B cell (primary cell): ENCODE results near the gene EMB. TPM values are rescaled to one million over a fixed set of nuclear protein-coding genes. Genes with fewer than 3 reads are reported as not detected.
A peak's percentile ranks its signal among the peaks of the same experiment; 100 is the strongest.
"Not testable (repeated sequence)": the region's sequence is repeated elsewhere in the genome, so short reads cannot be mapped to it uniquely, and the experiment has no call there.

ENCODE experiments used
- ATAC-seq: fragments of 200-7000 bp; cut with Tn5 transposase; one replicate; pipeline ENCODE4 v1.10.0; 2021; ENCODE audit warnings: low read depth, mild to moderate bottlenecking, moderate number of reproducible peaks, moderate library complexity
- CTCF ChIA-PET: fragments of 350-600 bp; sonication (Branson Sonifier 250); formaldehyde crosslinking; loops from one replicate; lab custom pipeline; 2021; ENCODE audit warnings: antibody characterized with exemption, inconsistent platforms; lab: Charles Lee
- POLR2A ChIA-PET: fragments of 350-600 bp; sonication (Branson Sonifier 250); formaldehyde crosslinking; loops from one replicate; lab custom pipeline; 2021; ENCODE audit warnings: antibody characterized with exemption; lab: Charles Lee
- DNase-seq: peaks from one replicate; pipeline ENCODE4 v3.0.0; 2013
- H2AFZ ChIP-seq: 2 replicates; pipeline ENCODE4 v1.6.1; 2012; ENCODE audit warnings: mild to moderate bottlenecking, low read depth, low read length; ENCODE audit not compliant: insufficient read depth, poor library complexity, severe bottlenecking
- H3K27ac ChIP-seq, 2 donors: 1 replicate in 1 of 2; 2 replicates in 1 of 2; pipeline ENCODE4 v1.5.1; 2012 to 2013; ENCODE audit warnings: low read length in 2 of 2, mild to moderate bottlenecking in 2 of 2, moderate library complexity in 1 of 2
- H3K27me3 ChIP-seq, 4 experiments: fragments of 200-600 bp in 1 of 4; sonication (generic) in 1 of 4; replicated peaks in 1 of 4; 1 replicate in 2 of 4; 2 replicates in 2 of 4; pipeline versions ENCODE4 v1.6.1 to v1.7.0; 2013 to 2016; ENCODE audit warnings: low read length in 3 of 4, mild to moderate bottlenecking in 2 of 4, mixed read lengths in 1 of 4, moderate library complexity in 1 of 4; ENCODE audit not compliant: insufficient read depth in 4 of 4, control insufficient read depth in 3 of 4; ENCODE audit errors: control extremely low read depth in 1 of 4
- H3K36me3 ChIP-seq, 2 experiments: replicated peaks in 1 of 2; 1 replicate in 1 of 2; 2 replicates in 1 of 2; pipeline versions ENCODE4 v1.6.1 to v1.7.1; 2013; ENCODE audit warnings: low read length in 1 of 2; ENCODE audit not compliant: insufficient read depth in 2 of 2, control insufficient read depth in 1 of 2; ENCODE audit errors: control extremely low read depth in 1 of 2, extremely low read depth in 1 of 2
- H3K4me1 ChIP-seq, 2 donors: fragments of 200-600 bp in 1 of 2; sonication (generic) in 1 of 2; 1 replicate in 1 of 2; 2 replicates in 1 of 2; pipeline versions ENCODE4 v1.5.1 to v1.6.1; 2013 to 2017; ENCODE audit warnings: low read length in 2 of 2; ENCODE audit not compliant: control insufficient read depth in 2 of 2, insufficient read depth in 2 of 2
- H3K4me2 ChIP-seq: replicated peaks from 2 replicates; pipeline ENCODE3; 2012; ENCODE audit warnings: mild to moderate bottlenecking, low read depth, low read length; ENCODE audit not compliant: poor library complexity, severe bottlenecking
- H3K4me3 ChIP-seq, 5 experiments: fragments of 200-600 bp in 1 of 5; sonication (generic) in 1 of 5; 1 replicate in 3 of 5; 2 replicates in 2 of 5; pipeline versions ENCODE4 v1.5.1 to v1.7.0; 2011 to 2016; ENCODE audit warnings: low read length in 4 of 5, mild to moderate bottlenecking in 4 of 5, low read depth in 2 of 5, control low read depth in 1 of 5, moderate library complexity in 1 of 5; ENCODE audit not compliant: insufficient read depth in 1 of 5; ENCODE audit errors: control extremely low read depth in 1 of 5, extremely low read depth in 1 of 5
- H3K79me2 ChIP-seq: fragments of 200-600 bp; sonication (generic); one replicate; pipeline ENCODE4 v1.6.0; 2016; ENCODE audit warnings: low read length; ENCODE audit not compliant: control insufficient read depth, insufficient read depth
- H3K9ac ChIP-seq: fragments of 200-600 bp; sonication (generic); 2 replicates; pipeline ENCODE4 v1.6.1; 2017; ENCODE audit warnings: mild to moderate bottlenecking, low read length, moderate library complexity
- H3K9me3 ChIP-seq, 3 donors: one replicate each; pipeline versions ENCODE4 v1.6.1 to v1.7.1; 2013; ENCODE audit warnings: low read length in 2 of 3; ENCODE audit not compliant: control insufficient read depth in 2 of 3, insufficient read depth in 1 of 3; ENCODE audit errors: control extremely low read depth in 1 of 3
- H4K20me1 ChIP-seq: 2 replicates; pipeline ENCODE4 v1.6.0; 2012; ENCODE audit warnings: mild to moderate bottlenecking, low read length; ENCODE audit not compliant: insufficient read depth, control insufficient read depth, poor library complexity, severe bottlenecking
- H3K27ac Mint-ChIP-seq: one replicate; pipeline ENCODE4 v1.8.0; 2021; ENCODE audit warnings: mixed read lengths
- H3K27me3 Mint-ChIP-seq: one replicate; pipeline ENCODE4 v1.8.0; 2021; ENCODE audit warnings: mixed read lengths
- H3K4me1 Mint-ChIP-seq: one replicate; pipeline ENCODE4 v1.8.0; 2021; ENCODE audit warnings: mixed read lengths
- H3K4me3 Mint-ChIP-seq: one replicate; pipeline ENCODE4 v1.8.0; 2021; ENCODE audit warnings: mixed read lengths
- H3K9me3 Mint-ChIP-seq: one replicate; pipeline ENCODE4 v1.8.0; 2022; ENCODE audit warnings: mixed read lengths; ENCODE audit not compliant: insufficient read depth
- CTCF ChIP-seq: fragments of 200-600 bp; IDR thresholded peaks from one replicate; pipeline ENCODE4 v1.8.0; 2022; ENCODE audit warnings: antibody characterized with exemption, mild to moderate bottlenecking
- EZH2 ChIP-seq: IDR thresholded peaks from 2 replicates; pipeline ENCODE4 v1.6.1; 2012; ENCODE audit warnings: borderline replicate concordance, low read depth, mild to moderate bottlenecking, moderate library complexity, low read length; ENCODE audit not compliant: insufficient read depth, poor library complexity, severe bottlenecking
- WGBS: methylation state at CpG from one replicate; pipeline ENCODE4 v1.1.5; 2013; ENCODE audit warnings: missing lambda C conversion rate; ENCODE audit not compliant: insufficient coverage; 5-methylcytosine and 5-hydroxymethylcytosine counted together
- intact Hi-C: fragments of 100-400 bp; cut with micrococcal nuclease; formaldehyde crosslinking; loops from one replicate; pipeline ENCODE4 v1.10.0; 2022
- polyA plus RNA-seq: library from polyadenylated mRNA; depleted of rRNA; stranded (reverse); fragments of >200 nt; gene quantifications from 2 replicates; pipeline ENCODE4 v1.2.3, GENCODE V29; 2012
- total RNA-seq, 2 donors: library from RNA; stranded (reverse); fragments of 120-200 nt in 1 of 2; gene quantifications; 1 replicate in 1 of 2; 2 replicates in 1 of 2; pipeline versions ENCODE4 v1.2.3 to v1.2.4, GENCODE V29; 2013 to 2022

The EMB gene
- total and polyA plus RNA-seq, 2 donors (not counting 1 experiment from before 2014, with no cell fraction given): 40.7 to 95.7 TPM

DNA sequence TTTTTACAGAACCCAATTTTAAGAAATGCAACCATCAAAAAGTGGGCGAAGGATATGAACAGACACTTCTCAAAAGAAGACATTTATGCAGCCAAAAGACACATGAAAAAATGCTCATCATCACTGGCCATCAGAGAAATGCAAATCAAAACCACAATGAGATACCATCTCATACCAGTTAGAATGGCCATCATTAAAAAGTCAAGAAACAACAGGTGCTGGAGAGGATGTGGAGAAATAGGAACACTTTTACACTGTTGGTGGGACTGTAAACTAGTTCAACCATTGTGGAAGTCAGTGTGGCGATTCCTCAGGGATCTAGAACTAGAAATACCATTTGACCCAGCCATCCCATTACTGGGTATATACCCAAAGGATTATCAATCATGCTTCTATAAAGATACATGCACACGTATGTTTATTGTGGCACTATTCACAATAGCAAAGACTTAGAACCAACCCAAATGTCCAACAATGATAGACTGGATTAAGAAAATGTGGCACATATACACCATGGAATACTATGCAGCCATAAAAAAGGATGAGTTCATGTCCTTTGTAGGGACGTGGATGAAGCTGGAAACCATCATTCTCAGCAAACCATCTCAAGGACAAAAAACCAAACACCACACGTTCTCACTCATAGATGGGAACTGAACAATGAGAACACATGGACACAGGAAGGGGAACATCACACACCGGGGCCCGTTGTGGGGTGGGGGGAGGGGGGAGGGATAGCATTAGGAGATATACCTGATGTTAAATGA lies 19.7 kb downstream of the EMB start:
- H3K4me2 ChIP-seq, ATAC-seq, intact Hi-C loops, H3K9ac ChIP-seq, H4K20me1 ChIP-seq, H3K4me3 Mint-ChIP-seq, POLR2A ChIA-PET, H3K4me3 ChIP-seq, DNase-seq, H3K9me3 ChIP-seq, H3K9me3 Mint-ChIP-seq, H3K27ac ChIP-seq, H2AFZ ChIP-seq, CTCF ChIA-PET, H3K27me3 Mint-ChIP-seq, H3K27me3 ChIP-seq: not testable (repeated sequence)
- H3K27ac Mint-ChIP-seq: peak overlapping the region; percentile 72
- peaks cover 5 to 22% of the 10 kb centered on the region in 2 experiments for H3K36me3 ChIP-seq
- whole genome bisulfite sequencing: no CpG with 5 or more reads among the region's 7 CpGs
- H3K4me1 Mint-ChIP-seq: peaks cover 50% of the 10 kb centered on the region
- peaks cover 11 to 18% of the 10 kb centered on the region in 2 donors for H3K4me1 ChIP-seq
- H3K79me2 ChIP-seq: peaks cover 72% of the 10 kb centered on the region

DNA sequence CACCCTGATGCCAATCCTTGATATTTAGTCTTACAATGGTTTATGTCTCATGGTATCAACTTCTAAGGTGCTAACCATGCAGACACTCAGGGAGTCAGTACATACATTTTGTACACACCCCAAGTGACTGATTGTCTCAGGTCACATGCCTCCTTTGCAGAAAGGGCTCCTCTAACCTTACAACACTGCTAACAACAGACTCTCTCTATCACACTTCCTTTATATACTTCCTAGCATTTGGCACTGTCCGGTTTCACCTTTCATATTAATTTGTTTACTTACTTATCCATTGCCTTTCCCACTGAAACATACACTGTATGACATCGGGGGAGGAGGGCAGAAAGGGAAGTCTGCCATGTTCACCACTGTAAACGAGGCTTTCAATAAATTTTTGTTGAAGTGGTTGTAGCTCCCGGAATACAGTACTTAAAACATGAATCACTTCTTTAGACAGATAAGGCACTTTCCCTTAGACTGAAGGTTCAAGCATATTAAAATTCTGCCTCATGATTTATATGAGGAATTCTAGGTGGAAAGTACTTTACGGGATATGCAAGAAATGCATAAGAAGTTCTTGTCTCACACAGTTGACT lies 20.6 kb downstream of the EMB start:
- intact Hi-C loops: no loop called here
- ATAC-seq: no peak
- Mint-ChIP-seq H3K27ac (no peak overlapping the region), H3K27me3 (no peaks in the 10 kb centered on the region), H3K4me3 (no peak overlapping the region), H3K9me3 (peaks cover 3% of the 10 kb centered on the region), H3K4me1 (peaks cover 56% of the 10 kb centered on the region)
- ChIA-PET CTCF (no interaction called here), POLR2A (no interaction called here)
- H3K79me2 ChIP-seq: peaks cover 62% of the 10 kb centered on the region
- peaks cover 19 to 26% of the 10 kb centered on the region in 2 donors for H3K4me1 ChIP-seq
- H2AFZ ChIP-seq: no peak overlapping the region
- H3K36me3 ChIP-seq: peaks cover 2 to 16% of the 10 kb centered on the region in 2 experiments
- TF ChIP-seq EZH2: no peak
- TF ChIP-seq CTCF: no peak
- no peaks in the 10 kb centered on the region for H3K9me3 ChIP-seq
- no peaks in the 10 kb centered on the region for H4K20me1 ChIP-seq
- H3K9ac ChIP-seq: no peak overlapping the region
- H3K27ac ChIP-seq: no peak overlapping the region
- DNase-seq: no peak
- no peak overlapping the region for H3K4me3 ChIP-seq
- no peak overlapping the region for H3K4me2 ChIP-seq
- WGBS: no CpG with 5 or more reads among the region's 5 CpGs
- H3K27me3 ChIP-seq: no peaks in the 10 kb centered on the region

DNA sequence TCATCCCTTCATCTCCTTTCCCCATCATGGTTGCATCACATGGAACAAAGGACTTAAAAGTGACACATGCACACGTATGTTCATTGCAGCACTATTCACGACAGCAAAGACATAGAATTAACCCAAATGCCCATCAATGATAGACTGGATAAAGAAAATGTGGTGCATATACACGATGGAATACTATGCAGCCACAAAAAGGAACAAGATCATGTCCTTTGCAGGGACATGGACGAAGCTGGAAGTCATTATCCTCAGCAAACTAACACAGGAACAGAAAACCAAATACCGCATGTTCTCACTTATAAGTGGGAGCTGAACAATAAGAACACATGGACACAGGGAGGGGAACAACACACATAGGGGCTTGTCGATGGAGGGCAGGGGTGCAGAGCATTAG lies 21.4 kb downstream of the EMB start:
- intact Hi-C loops: loop anchor here (10.0 kb wide), 1 partner anchor 245 kb away; the partner anchor contains the start of gene PARP8
- CTCF ChIA-PET, ATAC-seq, DNase-seq, H3K4me2 ChIP-seq, H3K27ac Mint-ChIP-seq, H3K4me3 ChIP-seq, H3K27me3 ChIP-seq, POLR2A ChIA-PET, H3K9me3 Mint-ChIP-seq, H3K9me3 ChIP-seq, H2AFZ ChIP-seq, H3K27me3 Mint-ChIP-seq, H4K20me1 ChIP-seq, H3K9ac ChIP-seq, H3K27ac ChIP-seq, H3K4me3 Mint-ChIP-seq: not testable (repeated sequence)
- peaks cover 2 to 10% of the 10 kb centered on the region in 2 experiments for H3K36me3 ChIP-seq
- peaks cover 60% of the 10 kb centered on the region for H3K4me1 Mint-ChIP-seq
- WGBS: 100% methylated on average over 1 of the region's 6 CpGs
- H3K79me2 ChIP-seq: peaks cover 57% of the 10 kb centered on the region
- peaks cover 25 to 34% of the 10 kb centered on the region in 2 donors for H3K4me1 ChIP-seq
